LNCaP clone FGC (cell line): Measurements from ENCODE around the gene UNC5C.

Experiments
- DNase-seq: peaks from one replicate; pipeline ENCODE4 v3.0.0-alpha.2; 2011; ENCODE audit warnings: low read depth
- H3K4me3 ChIP-seq: 2 replicates; pipeline ENCODE4 v1.5.1; 2011; ENCODE audit warnings: mild to moderate bottlenecking, low read depth, low read length, control low read depth
- CTCF ChIP-seq: IDR thresholded peaks from 2 replicates; pipeline ENCODE4 v1.5.1; 2012; ENCODE audit warnings: mild to moderate bottlenecking; ENCODE audit not compliant: control insufficient read depth, insufficient read depth; ENCODE audit errors: extremely low read depth

The UNC5C gene

GRCh38 chr4:95251568-95251967 is 297.2 kb downstream of the UNC5C start:
- no peak for TF ChIP-seq CTCF
- DNase-seq, result no peak
- no peak overlapping the region for H3K4me3 ChIP-seq

GRCh38 chr4:95250544-95251137 is 298.1 kb downstream of the UNC5C start:
- TF ChIP-seq CTCF, result no peak
- H3K4me3 ChIP-seq, result no peak overlapping the region
- peak; percentile 95 for DNase-seq

GRCh38 chr4:95249426-95250021 is 299.2 kb downstream of the UNC5C start:
- no peak for DNase-seq
- H3K4me3 ChIP-seq, result no peak overlapping the region
- no peak for TF ChIP-seq CTCF

GRCh38 chr4:95248720-95249425 is 299.9 kb downstream of the UNC5C start:
- no peak for DNase-seq
- H3K4me3 ChIP-seq, result no peak overlapping the region
- no peak for TF ChIP-seq CTCF

- H3K4me3 ChIP-seq, result no peak overlapping the region
- TF ChIP-seq CTCF, result no peak
- no peak for DNase-seq
Observed at GRCh38 chr4:95243892-95244291, 304.9 kb downstream of the UNC5C start.

- H3K4me3 ChIP-seq, result no peak overlapping the region
- DNase-seq, result no peak
- TF ChIP-seq CTCF, result no peak
Observed at GRCh38 chr4:95238554-95238953, 310.2 kb downstream of the UNC5C start.
